ENCODE measurements around the gene MATCAP1. TPM values are rescaled to one million over a fixed set of nuclear protein-coding genes. Genes with fewer than 3 reads are reported as not detected.

The MATCAP1 gene
- total and polyA plus RNA-seq, 4 donors = 1.5 to 4.8 (median 3.2) TPM

DNA sequence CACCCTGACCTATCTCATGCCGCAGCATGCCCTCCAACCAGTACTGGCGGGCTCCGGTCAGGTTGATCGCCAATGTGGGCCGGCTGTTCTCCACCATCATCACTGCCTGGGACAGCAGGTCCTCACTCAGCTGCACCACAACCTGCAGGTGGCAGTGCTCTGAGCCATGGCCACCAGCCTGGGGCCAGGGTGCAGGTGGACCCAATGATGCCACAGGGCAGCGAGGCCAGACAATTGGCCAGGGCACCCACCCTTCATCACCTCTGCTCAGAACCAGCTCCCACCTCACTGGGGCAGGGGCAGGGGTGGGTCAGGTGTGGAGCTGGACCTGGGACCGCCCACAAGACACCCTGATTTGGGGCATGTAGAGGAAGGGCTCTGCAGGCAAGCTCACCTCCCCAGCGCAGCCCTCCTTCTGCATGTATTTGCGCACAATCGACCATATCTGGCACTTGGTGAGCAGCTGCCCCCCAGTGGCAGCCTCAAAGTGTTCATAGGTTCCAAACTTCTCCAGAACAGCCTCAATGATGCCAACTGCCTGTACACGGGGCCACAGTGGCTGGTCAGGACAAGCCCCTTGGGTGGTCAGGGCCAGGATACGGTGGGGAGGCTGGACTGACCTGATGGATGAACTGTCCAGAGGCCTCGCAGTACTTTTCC is 4.2 kb downstream of the MATCAP1 start:
- Histone ChIP-seq H3K4me3 (ENCODE audit: low read depth in 1 of 3, low read length in 3 of 3) (no peak overlapping the region), H3K27me3 (ENCODE audit: control insufficient read depth in 4 of 4, insufficient read depth in 4 of 4, low read length in 3 of 4) (no peaks in the 10 kb centered on the region), H3K36me3 (ENCODE audit: control insufficient read depth in 4 of 4, insufficient read depth in 3 of 4, low read depth in 1 of 4, low read length in 3 of 4) (no peaks in the 10 kb centered on the region), H3K9ac (ENCODE audit: low read depth in 1 of 2, low read length in 2 of 2) (no peak overlapping the region), H3K4me1 (ENCODE audit: control insufficient read depth in 4 of 4, insufficient read depth in 4 of 4, low read length in 3 of 4) (peaks cover 8 to 32% (median 13%) of the 10 kb centered on the region in 4 donors), H3K27ac (ENCODE audit: low read depth in 1 of 2, low read length in 2 of 2) (no peak overlapping the region), H3K9me3 (ENCODE audit: control insufficient read depth in 4 of 4, low read length in 3 of 4) (no peaks in the 10 kb centered on the region)
- 93% methylated on average over 13 of the region's 13 CpGs for WGBS
- TF ChIP-seq, protein P1, sequence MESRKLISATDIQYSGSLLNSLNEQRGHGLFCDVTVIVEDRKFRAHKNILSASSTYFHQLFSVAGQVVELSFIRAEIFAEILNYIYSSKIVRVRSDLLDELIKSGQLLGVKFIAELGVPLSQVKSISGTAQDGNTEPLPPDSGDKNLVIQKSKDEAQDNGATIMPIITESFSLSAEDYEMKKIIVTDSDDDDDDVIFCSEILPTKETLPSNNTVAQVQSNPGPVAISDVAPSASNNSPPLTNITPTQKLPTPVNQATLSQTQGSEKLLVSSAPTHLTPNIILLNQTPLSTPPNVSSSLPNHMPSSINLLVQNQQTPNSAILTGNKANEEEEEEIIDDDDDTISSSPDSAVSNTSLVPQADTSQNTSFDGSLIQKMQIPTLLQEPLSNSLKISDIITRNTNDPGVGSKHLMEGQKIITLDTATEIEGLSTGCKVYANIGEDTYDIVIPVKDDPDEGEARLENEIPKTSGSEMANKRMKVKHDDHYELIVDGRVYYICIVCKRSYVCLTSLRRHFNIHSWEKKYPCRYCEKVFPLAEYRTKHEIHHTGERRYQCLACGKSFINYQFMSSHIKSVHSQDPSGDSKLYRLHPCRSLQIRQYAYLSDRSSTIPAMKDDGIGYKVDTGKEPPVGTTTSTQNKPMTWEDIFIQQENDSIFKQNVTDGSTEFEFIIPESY (IDR thresholded peaks at IDR 0.05) = no peak
- no peak for DNase-seq (ENCODE audit: low spot score)

DNA sequence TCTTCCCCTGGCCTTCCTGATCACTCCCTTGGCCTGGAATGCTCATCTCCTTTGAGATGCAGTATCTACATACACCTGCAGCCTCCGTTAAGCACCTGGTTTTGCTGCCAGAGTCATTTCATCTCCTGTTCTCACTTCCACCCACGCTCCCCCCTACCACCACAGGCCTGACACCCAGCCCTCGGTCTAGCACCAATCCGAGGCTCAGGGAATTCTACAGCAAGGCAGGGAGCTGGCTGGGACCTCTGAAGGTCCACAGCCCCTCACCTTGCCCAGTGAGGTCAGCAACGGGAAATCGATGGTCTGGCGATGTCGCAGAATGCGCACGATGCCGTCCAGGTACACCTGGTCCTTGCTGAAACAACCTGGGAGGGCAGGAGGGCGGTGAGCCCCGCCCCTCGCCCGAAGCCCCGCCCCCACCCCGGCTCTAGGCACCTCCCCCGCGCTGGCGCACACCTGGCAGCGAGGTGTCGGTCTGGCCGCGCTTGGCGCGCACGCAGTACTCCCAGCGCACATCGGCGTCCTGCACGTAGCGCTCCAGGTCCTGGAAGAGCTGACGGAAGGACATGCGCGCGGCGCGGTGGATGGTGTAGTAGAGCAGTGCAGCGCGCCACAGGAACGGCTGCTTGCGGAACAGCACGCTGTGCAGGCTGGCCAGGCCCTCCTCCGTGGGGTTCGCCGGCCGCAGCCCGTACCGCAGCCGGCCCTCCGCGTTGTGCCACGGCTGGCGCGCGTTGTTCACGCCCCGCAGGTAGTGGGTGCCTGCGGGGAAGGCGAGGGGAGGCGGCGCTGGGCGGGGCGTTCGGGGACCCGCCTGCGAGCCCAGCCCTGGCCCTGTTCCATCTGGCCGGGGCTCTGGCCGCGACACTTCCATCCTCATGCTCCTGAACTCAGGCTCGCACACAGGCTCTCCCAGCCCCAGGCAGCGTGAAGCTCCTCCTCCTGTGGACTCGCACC is 5.7 kb downstream of the MATCAP1 start:
- H3K4me1 ChIP-seq (ENCODE audit: control insufficient read depth in 4 of 4, insufficient read depth in 4 of 4, low read length in 3 of 4) = peaks cover 12 to 34% (median 20%) of the 10 kb centered on the region in 4 donors
- no peaks in the 10 kb centered on the region for H3K9me3 ChIP-seq (ENCODE audit: control insufficient read depth in 4 of 4, low read length in 3 of 4)
- no peak overlapping the region for H3K9ac ChIP-seq (ENCODE audit: low read depth in 1 of 2, low read length in 2 of 2)
- H3K36me3 ChIP-seq (ENCODE audit: control insufficient read depth in 4 of 4, insufficient read depth in 3 of 4, low read depth in 1 of 4, low read length in 3 of 4) = no peaks in the 10 kb centered on the region
- H3K27me3 ChIP-seq (ENCODE audit: control insufficient read depth in 4 of 4, insufficient read depth in 4 of 4, low read length in 3 of 4) = no peaks in the 10 kb centered on the region
- peak; percentile 54 for DNase-seq (ENCODE audit: low spot score)
- peak overlapping the region in 2 of 3 donors; percentile 37 to 39 for H3K4me3 ChIP-seq (ENCODE audit: low read depth in 1 of 3, low read length in 3 of 3)
- WGBS = 5% methylated on average over 73 of the region's 73 CpGs
- TF ChIP-seq HNF4G (IDR thresholded peaks at IDR 0.05) (no peak), GABPA (IDR thresholded peaks at IDR 0.05 in 1 of 2, conservative IDR thresholded peaks at IDR 0.05 in 1 of 2) (no peak), FOXA2 (IDR thresholded peaks at IDR 0.05) (no peak), NR2F2 (IDR thresholded peaks at IDR 0.05) (no peak), TAF1 (conservative IDR thresholded peaks at IDR 0.05) (no peak), FOXA1 (IDR thresholded peaks at IDR 0.05) (no peak), RXRA (IDR thresholded peaks at IDR 0.05) (no peak), RAD21 (IDR thresholded peaks at IDR 0.05) (no peak), MAX (IDR thresholded peaks at IDR 0.05) (no peak)
- H3K27ac ChIP-seq (ENCODE audit: low read depth in 1 of 2, low read length in 2 of 2) = peak overlapping the region in 1 of 2 donors; percentile 29

GRCh38 chr16:67176662-67177061 is 7.1 kb downstream of the MATCAP1 start:
- no peak overlapping the region for H3K4me3 ChIP-seq (ENCODE audit: low read depth in 1 of 3, low read length in 3 of 3)
- no peak overlapping the region for H3K9ac ChIP-seq (ENCODE audit: low read depth in 1 of 2, low read length in 2 of 2)
- peaks cover 12 to 33% (median 20%) of the 10 kb centered on the region in 4 donors for H3K4me1 ChIP-seq (ENCODE audit: control insufficient read depth in 4 of 4, insufficient read depth in 4 of 4, low read length in 3 of 4)
- WGBS = 95% methylated on average over 12 of the region's 12 CpGs
- no peaks in the 10 kb centered on the region for H3K9me3 ChIP-seq (ENCODE audit: control insufficient read depth in 4 of 4, low read length in 3 of 4)
- no peak overlapping the region for H3K27ac ChIP-seq (ENCODE audit: low read depth in 1 of 2, low read length in 2 of 2)
- no peak for DNase-seq (ENCODE audit: low spot score)
- H3K36me3 ChIP-seq (ENCODE audit: control insufficient read depth in 4 of 4, insufficient read depth in 3 of 4, low read depth in 1 of 4, low read length in 3 of 4) = no peaks in the 10 kb centered on the region
- no peaks in the 10 kb centered on the region for H3K27me3 ChIP-seq (ENCODE audit: control insufficient read depth in 4 of 4, insufficient read depth in 4 of 4, low read length in 3 of 4)
- TF ChIP-seq FOXA1 (IDR thresholded peaks at IDR 0.05) (no peak), RXRA (IDR thresholded peaks at IDR 0.05) (no peak), MAX (IDR thresholded peaks at IDR 0.05) (no peak), GABPA (IDR thresholded peaks at IDR 0.05 in 1 of 2, conservative IDR thresholded peaks at IDR 0.05 in 1 of 2) (no peak), EGR1 (IDR thresholded peaks at IDR 0.05; ENCODE audit: low read depth in 2 of 2) (no peak), RAD21 (IDR thresholded peaks at IDR 0.05) (no peak), ATF3 (IDR thresholded peaks at IDR 0.05) (no peak), HNF4G (IDR thresholded peaks at IDR 0.05) (no peak), FOXA2 (IDR thresholded peaks at IDR 0.05) (no peak)
- TF ChIP-seq, protein P2, sequence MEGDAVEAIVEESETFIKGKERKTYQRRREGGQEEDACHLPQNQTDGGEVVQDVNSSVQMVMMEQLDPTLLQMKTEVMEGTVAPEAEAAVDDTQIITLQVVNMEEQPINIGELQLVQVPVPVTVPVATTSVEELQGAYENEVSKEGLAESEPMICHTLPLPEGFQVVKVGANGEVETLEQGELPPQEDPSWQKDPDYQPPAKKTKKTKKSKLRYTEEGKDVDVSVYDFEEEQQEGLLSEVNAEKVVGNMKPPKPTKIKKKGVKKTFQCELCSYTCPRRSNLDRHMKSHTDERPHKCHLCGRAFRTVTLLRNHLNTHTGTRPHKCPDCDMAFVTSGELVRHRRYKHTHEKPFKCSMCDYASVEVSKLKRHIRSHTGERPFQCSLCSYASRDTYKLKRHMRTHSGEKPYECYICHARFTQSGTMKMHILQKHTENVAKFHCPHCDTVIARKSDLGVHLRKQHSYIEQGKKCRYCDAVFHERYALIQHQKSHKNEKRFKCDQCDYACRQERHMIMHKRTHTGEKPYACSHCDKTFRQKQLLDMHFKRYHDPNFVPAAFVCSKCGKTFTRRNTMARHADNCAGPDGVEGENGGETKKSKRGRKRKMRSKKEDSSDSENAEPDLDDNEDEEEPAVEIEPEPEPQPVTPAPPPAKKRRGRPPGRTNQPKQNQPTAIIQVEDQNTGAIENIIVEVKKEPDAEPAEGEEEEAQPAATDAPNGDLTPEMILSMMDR (IDR thresholded peaks at IDR 0.05; ENCODE audit: low read depth, low read length, missing input control) = no peak
- TF ChIP-seq, protein P1 (IDR thresholded peaks at IDR 0.05) = no peak

Data from liver (tissue), 9 donors.